HG03025 (cell line): Measurements from ENCODE around the gene PAK1.

Source experiments
- ATAC-seq: cut with Tn5 transposase; IDR thresholded peaks from one replicate; pipeline ENCODE4 v1.9.1; 2021; ENCODE audit warnings: mild to moderate bottlenecking, moderate library complexity; ENCODE audit not compliant: unreplicated experiment, low FRiP score

The PAK1 gene

DNA sequence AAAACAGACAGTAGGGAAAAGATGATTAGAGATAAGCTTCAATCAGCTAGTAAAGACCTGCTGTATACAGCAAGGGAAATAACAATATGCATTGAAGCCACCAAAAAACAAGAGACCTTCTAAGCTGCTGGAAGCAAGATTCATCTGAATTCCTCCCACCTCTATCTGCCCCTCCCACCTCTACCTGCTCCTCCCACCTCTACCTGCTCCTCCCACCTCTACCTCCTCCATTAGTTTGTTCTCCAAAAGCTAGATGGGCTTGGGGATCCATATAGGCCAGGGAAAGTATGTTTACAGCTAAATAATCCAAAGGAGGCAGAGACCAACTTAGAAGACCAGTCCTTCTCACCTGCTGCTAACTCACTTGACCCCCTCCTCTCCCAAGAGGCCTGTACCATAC is 33.2 kb downstream of the PAK1 start:
- no peak for ATAC-seq

DNA sequence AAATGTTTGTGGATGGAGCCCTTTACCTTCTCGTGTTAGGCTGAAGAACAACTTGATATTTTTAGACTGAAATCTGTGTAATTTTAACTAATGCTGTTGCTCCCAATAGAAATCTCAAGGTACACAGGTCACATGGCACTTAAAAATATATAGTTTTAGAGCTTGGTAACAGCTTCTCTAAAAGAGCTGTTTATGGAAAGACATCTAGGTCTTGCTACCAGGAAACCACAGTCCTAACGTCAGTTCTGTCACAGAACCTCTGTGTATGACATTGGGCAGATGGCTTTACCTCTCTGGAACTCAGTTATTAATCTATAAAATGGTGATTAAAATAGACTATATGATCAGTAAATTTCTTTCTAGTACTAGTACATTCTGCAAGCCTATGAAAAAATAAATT is 35.4 kb downstream of the PAK1 start:
- no peak for ATAC-seq

DNA sequence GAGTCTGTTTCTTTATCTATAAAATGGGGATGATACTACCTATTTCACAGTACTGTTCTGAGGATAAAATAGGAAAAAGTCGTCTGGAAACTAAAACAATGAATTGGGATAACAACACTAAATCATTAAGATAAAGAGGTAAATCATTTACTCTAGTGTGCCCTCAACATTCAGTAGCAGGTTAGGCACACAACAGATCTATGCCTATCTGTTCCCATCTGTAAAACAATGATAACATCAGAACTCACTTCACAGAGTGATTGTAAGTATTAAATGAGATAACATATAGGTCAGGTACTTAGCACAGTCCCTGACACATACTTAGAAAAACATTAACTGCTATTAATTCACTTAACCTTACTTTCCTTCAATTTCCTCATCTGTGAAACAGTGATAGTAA is 36.9 kb downstream of the PAK1 start:
- no peak for ATAC-seq

DNA sequence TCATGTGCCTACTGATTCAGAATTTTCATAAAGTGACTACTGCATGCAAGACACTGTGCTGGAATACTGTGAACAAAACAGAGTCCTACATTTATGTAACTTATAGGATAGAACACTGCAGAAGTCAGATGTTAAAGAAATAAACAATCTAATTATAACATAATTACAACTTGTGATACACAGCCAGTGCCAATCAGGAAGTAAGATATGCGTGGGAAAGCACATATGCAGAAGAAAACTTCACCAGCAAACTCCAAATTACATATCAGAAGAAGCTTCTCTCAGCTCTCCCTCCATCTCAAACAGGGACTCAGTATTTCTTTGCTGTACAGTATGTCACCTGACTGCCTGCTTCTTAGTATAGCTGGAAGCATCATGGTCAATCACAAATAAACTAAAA is 37.4 kb downstream of the PAK1 start:
- no peak for ATAC-seq

DNA sequence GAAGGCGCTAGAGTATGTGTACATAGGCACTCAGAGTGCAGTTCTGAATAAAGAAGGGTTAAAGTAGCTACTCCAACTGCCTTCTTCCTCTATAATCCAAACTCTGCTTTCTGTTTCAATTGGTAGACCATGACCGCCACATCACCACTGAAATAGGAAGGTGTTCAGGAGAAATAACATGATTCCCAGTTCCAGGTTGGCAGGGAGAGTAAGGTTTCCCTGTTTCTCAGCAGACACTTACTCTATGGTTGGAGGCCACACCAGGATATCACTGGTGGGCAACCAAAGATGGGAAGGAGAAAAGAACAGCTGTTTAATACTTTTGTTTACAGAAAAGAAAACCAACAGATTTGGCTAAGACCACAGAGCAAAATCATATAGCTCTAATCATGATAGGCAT is 37.9 kb downstream of the PAK1 start:
- no peak for ATAC-seq

DNA sequence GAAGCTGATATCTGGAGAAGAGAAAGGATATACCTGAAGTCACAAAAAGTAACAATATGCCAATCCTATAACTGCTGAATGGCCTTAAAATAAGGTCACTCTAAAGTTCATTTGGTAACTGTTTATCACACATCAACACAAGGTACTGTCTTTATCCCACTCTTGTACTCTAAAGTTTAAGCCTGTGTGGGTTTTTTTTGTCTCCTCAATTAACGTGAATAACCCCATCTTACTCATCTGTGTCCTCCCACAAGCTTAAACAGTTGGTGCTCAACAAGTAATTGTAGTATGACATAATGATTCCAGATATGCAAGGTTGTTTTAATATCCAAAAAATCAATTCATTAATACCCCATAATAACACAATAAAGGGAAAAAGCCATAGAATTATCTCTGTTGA is 42.1 kb downstream of the PAK1 start:
- no peak for ATAC-seq

DNA sequence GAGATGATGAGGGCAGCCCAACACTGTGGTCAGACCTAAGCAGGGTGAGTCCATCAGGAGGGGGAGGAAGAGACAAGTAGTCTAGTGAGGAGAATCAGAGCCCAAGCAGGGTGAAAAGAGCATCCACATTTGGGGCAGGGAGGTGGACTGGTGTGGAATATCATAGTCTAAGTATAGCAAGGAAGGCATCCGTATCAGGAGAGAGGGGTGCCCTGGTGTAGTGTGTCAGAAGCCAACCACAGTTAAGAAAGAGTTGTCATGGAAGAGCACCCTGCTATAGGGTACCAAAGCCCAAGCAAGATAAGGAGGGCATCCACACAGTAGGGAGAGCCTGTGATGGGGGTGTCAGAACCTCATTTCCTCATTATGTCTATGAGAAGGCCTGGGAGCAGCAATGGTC is 45.3 kb downstream of the PAK1 start:
- ATAC-seq, result no peak

DNA sequence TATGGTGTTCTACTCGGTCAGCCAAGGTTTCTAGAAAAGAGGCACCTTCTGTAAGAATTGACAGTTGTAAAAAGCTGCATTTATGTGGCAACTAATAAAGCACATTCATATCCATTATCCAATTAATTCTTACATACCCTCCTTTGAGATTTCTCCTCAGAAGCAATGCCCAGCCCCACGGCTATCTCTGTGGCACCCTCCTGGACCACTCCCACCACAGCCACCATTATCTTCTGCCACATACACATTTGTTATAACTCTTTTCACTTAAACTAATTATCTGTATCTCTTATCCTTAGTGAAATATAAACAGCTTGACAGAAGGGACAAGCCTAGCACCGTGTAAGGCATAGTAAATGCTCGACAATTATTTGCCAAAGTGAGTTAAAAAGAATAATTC is 48.5 kb downstream of the PAK1 start:
- no peak for ATAC-seq

DNA sequence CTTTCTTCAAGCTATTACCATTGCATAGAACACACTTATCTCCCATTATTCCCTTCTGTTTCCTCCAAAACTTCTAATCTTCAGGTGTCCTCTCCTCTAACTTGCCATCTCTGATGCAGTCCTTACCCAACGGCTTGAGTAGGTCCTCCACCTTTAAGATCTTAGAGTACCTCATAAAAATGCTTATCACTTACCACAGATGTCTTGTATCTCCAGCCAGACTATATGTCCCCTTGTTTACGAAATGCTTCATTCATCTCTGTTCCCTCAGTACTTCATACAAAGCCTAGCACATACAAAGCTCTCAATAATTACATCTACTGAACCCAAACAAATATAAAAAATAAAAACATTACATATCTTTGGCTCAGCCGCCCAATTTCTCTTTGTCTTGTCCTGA is 49.2 kb downstream of the PAK1 start:
- no peak for ATAC-seq

DNA sequence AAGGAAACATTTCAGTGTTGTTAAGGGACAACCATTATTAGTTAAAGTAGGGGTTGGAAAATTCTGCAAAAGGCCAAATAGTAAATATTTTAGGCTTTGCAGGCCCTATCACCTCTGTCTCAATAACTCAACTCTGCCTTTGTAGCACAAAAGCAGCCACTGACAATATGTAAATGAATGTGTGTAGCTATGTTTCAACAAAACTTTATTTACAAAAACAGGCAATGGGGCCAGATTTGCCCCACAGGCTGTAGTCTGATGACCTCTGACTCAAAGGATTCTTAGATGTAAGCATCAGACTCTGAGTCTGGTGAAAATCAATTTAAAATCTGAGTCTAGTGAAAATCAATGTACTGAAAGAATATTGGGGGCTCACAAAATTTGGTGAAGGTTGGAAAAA is 50.3 kb downstream of the PAK1 start:
- no peak for ATAC-seq

DNA sequence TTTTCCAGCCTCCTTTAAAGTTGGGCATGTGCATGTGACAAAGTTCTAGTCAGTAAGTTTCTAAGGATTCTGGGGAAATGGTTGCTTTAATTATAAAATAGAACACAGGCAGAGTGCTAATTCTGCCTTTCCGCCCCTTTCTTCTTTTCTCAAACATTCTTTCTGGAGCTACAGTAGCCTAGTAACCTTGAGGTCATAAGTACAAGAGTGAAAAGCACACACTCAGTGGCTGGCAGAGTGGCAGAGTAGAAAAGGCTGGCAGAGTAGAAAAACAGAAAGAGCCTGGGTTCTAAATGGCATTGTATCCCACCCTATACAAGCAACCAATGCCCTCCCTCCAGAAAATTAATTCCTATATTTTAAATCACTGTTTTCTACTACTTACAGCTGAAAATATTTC is 51.2 kb downstream of the PAK1 start:
- ATAC-seq, result no peak

DNA sequence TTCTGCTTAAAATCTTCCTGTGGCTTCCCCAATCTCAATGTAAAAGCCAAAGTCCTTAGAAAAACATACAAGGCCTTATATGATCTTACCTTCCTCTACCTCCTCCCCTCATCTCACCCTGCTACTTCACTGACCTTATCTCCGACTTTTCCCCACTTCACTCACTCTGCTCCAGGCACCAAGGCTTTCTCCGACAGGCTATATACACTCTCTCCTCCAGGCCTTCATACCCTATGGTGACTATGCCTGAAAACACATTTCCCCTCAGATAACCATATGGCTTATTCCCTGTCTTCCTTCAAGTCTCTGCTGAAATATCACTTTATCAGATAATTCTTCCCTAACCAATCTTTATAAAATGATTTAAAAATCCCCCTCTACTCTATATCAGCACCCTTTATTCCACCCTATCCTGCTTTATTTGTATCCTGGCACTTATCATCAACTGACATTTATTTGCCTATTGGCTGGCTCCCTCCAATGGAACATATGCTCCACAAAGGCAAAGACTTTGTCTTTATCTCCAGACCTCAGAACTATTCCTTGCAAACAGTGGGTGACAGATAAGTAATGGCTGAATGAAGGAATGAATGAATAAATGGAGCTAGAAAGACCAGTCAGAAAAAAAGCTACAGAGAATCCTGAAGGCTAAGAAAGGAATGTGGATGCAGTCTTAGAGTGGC is 52.7 kb downstream of the PAK1 start:
- ATAC-seq, result no peak

DNA sequence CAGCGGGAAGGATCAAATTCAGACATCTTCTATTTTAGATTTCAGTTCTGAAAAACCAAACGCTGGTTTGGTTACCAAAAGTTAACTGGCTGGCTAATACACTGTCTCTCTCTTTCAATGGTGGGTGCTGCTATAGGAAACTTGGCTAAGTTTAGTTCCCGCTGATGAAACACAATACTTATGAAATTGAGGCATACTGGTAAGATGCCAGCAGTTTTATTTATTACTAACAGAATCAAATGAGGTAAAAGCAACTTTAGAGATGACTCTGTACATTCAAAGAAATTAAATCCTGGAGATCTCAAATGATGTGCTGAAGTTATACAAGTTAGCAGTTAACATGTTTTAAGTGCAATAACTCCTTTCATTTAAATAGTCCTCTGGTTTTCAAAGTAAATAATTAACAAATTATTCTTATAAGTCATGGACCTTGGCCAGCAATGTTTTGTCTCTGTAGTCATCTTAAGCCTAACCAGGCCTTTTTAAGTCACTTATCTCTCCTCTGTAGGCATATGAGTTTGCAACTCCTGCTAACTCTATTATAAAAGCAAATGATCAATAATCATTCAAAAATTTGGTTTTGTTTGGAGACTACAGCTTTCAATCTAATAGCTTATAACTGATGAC is 54.8 kb downstream of the PAK1 start:
- ATAC-seq, result no peak

DNA sequence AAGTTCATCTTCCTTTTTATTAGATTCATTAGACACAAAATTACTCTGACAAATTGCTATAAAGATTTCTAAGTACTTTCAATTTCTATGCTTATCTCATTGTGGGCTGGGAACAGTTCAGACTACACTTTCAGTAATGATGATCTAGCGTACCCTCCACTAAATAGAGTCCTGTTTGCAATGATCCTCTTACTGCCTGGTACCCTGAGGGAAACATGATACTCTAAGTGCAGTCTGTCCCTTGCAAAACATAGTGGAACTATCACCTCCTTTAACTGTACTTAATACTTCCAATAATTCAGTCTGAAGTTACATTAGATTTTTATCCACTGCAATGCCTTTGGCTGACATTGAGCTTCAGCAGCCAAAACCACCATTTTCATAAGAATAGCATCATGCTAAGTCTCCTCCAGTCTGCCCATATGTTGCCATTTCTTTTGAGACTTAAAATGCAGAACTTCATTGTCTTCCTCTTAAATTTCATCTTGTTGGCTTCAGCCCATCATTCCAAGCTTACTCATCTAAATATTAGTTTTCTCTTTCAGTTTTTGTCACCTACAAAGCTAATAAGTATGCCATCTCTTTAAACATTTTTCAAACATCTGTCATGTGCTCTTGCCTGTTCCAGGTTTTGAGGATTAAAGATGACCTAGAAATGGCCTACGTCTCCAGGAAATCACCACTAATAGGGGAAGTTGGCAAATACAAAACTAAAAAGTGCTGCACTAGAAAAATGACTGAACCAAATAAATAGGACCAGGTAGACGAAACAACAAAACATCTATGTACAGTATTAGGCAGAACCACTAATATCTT is 55.5 kb downstream of the PAK1 start:
- ATAC-seq, result no peak

DNA sequence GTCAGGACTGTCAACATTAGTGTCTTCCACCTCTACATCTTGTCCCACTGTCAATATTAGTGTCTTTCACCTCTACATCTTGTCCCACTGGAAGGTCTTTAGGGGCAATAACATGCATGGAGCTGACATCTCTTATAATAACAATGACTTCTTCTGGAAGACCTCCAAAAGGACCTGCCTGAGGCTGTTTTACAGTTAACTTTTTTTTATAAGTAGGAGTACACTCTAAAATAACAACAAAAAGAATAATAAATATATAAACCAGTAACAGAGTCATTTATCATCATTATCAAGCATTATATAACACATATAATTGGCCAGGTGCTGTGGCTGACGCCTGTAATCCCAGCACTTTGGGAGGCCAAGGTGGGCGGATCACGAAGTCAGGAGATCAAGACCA is 57.5 kb downstream of the PAK1 start:
- ATAC-seq, result no peak

- no peak for ATAC-seq
These were observed 59.9 kb downstream of the PAK1 start for GRCh38 chr11:77413850-77414460.

DNA sequence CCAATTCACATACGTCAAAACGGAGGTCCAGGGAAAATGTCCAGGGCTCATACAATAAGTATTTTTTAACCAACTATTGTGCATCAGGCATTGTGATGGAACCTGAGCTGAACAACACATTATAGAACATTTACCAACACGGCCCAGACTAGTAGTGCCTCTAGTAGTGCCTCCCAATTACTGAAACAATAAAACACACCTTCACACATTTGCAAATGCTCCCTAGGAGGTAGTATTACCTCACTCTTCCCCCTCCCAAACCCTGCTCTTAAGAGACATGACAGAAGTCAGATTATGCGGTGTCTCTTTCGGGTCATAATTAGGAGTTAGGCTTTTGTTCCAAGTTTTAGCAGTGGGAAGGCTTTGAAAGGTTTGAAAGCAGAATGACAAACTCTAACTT is 61.1 kb downstream of the PAK1 start:
- no peak for ATAC-seq

- peak; percentile 92 for ATAC-seq
These were observed 62.0 kb downstream of the PAK1 start for GRCh38 chr11:77411717-77412441.

DNA sequence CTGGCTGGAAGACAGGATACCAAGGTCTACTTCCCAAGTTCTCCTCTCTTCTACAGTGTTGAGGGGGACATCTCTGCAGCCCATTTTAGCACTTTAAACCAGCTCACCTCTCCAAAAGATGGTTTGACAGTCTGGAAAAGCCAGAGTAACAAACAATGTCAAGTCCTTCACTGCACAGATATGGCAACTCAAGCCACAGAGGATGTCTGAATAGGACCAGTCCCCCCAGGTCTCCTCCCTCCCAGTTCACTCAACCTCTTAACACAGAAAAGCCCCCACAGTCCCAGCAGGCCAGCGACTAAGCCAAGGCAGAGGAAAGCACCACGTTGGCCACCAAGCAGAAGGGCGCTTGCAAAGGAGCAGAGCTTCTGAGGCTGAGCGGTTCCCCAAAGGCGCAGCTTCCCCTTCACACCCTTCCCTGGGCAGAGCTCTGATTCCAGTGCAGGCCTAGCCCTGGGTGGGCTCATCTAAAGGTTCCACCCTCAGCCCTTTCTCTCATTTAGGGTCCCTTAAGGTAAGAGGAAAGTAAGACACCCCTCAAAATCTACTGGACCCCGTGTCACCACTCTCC is 62.7 kb downstream of the PAK1 start:
- ATAC-seq, result peak; percentile 43

- ATAC-seq, result no peak
These were observed 63.6 kb downstream of the PAK1 start for GRCh38 chr11:77410076-77410827.
